HG03095 (cell line): ENCODE results near the gene PI4KA.
"Not testable (repeated sequence)": the region's sequence is repeated elsewhere in the genome, so short reads cannot be mapped to it uniquely, and the experiment has no call there.

Source experiments
- ATAC-seq: cut with Tn5 transposase; IDR thresholded peaks from one replicate; pipeline ENCODE4 v1.9.1; 2021; ENCODE audit warnings: moderate library complexity; ENCODE audit not compliant: unreplicated experiment

PI4KA gene

GRCh38 chr22:20858615-20859416 lies at the start of gene PI4KA, which contains the start of gene SNAP29:
Gene PI4KA (minus strand): TSS chr22:20858811. CDS start chr22:20858725, 86 bp downstream.
Gene SNAP29 (plus strand): TSS chr22:20859007. CDS start chr22:20859111, 104 bp downstream.
- peak; percentile 75 for ATAC-seq

- no peak for ATAC-seq
Measured at GRCh38 chr22:20906387-20906767, 47.8 kb upstream of the PI4KA start.

DNA sequence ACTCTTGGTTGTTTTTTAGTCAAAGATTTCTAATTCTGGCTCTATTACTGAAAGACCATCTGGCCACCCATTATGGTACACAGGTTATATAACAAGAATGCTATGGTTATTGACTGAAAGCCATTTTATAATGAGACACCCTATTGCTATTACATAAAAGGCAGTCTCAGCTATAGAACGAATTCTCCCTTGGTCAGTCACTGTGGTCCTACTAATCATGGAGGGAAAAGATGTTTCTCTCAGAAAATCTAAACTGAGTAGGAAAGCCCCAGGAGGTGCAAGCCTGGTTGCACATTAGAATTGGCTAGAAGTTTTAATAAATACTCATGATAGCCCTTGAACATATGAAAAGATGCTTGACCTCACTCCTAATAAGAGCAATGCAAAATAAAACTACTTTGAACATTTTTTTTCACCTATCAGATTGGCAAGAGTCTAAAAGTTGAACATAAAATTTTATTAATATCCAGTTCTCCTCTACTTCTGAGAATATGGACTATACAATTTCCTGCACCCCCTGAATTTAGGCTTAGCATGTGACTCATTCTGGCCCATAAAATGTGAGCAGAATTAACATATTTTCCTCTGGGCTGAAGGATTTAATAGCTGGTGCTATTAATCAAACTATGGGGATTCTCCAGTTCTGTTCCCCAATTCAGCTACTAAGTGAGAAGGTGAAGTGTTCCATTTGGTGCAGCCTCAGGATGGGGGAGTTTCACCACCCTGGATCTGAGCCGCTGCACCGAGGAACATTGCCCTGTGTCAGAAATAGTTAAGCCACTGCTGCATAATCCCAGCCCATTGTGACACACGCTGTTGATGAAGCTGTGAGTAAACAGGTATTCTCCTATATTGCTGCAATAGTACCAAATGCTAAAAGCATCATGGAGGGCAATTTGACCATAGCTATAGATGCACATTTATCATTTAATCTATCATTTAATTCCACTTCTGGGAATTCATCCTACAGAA lies 47.1 kb upstream of the PI4KA start:
- no peak for ATAC-seq

DNA sequence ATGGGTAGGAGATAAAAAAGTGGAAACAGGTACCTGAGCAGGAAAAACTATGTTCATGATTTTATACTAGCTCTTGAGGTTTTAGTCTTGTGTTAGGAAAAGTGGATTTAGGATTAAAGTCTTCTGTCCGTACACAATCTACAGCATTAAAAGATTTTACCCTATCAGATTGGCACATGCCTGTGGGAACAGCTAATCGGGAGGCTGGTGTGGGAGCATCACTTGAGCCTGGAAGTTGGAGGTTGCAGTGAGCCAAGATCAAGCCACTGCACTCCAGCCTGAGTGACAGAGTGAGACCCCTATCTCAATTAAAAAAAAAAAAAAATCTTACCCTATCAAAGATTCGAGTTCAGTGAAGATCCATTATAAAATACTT lies 46.4 kb upstream of the PI4KA start:
- no peak for ATAC-seq

DNA sequence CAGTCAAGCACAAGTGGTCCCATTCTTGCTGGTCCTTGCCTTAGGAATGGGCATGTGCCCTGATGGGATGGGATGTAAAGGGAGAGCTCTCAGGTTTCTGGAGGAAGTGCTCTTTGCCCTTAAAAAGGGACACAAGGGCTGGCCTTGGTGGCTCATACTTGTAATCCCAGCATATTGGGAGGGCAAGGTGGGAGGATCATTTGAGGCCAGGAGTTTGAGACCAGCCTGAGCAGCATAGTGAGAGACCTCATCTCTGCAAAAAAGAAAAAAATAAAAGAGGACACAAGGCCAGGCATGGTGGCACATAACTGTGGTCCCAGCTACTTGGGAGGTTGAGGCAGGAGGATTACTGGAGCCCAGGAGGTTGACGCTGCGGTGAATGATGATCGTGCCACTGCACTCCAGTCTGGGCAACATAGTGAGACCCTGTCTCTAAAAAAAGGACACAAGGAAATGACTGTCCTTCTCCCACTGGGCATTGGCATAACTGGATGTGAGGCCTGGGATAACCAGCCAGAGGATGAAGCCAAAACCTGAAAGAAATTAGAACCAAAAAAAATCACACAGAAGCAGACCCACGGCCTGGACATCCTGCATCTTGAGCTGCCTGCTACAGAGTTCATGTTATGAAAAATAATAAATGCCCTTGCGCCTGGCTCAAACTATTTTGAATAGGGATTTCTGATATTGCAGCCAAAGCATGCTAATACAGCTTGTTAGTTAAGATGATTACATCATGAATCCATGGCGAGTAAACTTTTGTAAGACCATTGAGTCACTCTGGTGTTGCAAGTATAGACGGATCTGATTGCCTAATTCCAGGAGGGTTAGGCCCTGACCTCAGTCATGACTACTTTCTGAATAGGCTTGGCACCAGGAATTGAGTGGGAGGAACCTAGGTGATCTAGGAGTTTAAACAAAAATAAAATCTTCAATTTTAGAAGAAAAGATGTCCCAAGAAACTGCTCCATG lies 45.7 kb upstream of the PI4KA start:
- no peak for ATAC-seq

- no peak for ATAC-seq
Measured at GRCh38 chr22:20903093-20903492, 44.5 kb upstream of the PI4KA start.

DNA sequence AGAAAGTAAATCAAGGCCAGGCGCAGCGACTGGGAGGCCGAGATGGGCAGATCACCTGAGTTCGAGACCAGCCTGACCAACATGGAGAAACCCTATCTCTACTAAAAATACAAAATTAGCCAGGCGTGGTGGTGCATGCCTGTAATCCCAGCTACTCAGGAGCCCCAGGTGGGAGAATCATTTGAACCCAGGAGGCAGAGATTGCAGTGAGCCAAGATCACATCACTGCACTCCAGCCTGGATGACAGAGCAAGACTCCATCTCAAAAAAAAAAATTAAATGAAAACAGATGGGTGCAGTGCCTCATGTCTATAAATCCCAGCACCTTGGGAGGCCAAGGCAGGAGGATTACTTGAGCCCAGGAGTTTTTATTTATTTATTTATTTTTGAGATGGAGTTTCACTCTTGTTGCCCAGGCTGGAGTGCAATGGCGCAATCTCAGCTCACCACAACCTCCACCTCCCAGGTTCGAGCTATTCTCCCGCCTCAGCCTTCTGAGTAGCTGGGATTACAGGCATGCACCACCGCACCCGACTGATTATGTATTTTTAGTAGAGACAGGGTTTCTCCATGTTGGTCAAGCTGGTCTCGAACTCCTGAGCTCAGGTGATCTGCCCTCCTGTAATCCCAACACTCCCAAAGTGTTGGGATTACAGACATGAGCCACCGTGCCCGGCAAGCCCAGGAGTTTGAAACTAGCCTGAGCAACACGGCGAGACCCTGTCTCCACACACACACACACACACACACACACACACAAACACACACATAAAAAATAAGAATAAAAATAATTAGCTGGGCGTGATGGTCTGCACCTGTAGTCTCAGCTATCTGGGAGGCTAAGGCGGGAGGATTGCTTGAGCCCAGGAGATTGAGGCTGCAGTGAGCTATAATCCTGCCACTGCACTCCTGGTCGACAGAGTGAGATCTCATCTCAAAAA lies 42.8 kb upstream of the PI4KA start:
- ATAC-seq = not testable (repeated sequence)

DNA sequence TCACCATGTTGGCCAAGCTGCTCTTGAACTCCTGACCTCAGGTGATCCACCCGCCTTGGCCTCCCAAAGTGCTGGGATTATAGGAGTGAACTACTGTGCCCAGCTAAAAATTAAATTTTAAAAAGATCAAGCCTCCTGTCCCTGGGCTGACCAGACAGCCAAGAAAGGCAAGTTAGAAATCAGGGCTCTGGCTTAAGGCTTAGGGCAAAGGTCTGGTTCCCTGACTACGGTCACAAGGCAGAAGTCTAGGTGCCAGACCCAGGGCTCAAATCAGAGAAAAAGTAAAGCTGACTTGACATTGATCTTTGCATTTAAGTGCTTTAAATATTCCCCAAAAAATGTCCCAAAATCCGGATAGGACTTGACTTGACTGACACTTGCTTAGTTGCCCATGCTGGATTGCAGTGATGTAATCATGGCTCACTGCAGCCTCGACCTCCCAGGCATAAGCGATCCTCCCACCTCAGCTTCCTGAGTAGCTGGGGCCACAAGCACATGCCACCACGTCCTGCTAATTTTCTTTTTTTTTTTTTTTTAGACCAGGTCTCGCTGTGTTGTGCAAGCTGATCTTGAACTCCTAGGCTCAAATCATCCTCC lies 41.3 kb upstream of the PI4KA start:
- ATAC-seq = no peak

DNA sequence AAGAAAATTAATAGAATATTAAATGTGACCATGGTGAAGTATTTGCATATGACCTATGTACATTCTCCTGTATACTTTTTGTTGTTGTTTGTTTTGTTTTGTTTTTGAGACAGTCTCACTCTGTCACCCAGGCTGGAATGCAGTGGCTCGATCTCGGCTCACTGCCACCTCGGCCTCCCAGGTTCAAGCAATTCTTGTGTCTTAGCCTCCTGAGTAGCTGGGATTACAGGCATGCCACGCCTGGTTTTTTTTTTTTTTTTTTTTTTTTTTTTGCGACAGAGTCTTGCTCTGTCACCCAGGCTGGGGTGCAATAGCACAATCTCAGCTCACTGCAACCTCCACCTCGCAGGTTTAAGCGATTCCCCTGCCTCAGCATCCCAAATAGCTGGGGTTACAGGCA lies 39.1 kb upstream of the PI4KA start:
- not testable (repeated sequence) for ATAC-seq

GRCh38 chr22:20890975-20891374 lies 32.4 kb upstream of the PI4KA start:
- ATAC-seq = no peak

DNA sequence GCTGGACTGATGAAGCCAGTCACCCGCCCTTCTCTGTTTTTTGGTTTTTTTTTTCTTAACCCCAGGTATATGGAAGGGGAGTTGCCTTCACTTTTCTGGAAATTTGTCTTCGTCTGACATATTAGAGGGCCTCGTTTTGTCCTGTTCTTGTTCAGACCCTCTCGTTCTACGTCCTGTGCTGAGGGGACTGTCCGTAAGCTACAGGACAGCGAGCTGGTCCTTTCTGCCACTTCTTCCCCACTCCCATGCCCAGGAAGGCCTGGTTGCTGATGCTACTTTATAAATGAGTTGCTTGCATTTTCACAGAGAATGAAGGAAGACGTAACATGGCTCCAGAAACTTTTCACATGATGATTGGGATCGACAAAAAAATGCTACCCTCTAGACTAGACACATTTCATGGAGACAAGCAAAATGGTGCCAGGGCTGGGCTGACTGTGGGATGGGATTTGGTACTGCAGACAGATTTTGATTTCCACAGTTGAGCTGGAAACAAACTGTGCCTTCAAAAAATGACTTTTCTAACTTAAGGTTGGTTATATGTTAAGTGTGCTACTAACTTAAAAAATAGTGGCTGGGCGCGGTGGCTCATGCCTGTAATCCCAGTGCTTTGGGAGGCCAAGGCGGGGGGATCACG lies 31.4 kb upstream of the PI4KA start:
- ATAC-seq = no peak

DNA sequence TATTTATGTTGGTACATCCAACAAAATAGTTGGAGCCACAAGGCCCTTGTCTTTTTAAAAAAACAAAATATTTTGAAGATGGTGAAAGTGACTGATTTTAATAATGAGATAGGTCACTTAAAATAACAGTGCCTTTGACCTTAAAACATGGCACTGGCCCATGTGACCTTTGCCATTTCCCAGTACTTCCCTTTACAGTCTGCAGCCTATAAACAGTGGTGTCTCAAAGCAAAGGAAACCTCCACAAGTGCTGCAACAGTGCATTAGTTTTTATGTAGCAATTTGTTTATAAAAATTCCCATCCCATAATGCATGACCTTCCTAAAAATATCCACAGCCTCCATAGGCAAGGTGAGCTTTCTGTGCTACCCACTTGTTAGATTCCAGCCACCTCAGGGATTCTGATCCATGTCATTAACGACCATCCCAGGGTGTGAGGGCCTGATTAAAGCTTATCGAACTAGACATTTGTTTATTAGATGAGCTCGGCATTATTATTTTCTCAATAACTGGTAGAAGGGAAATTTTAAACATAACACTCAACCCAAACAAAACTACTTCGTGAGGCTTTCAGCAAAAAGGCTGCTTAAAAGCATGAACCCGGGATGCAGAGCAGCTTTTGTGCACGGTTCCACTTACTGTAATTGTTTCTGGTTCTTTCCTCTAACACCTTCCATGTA lies 30.6 kb upstream of the PI4KA start:
- ATAC-seq = no peak

DNA sequence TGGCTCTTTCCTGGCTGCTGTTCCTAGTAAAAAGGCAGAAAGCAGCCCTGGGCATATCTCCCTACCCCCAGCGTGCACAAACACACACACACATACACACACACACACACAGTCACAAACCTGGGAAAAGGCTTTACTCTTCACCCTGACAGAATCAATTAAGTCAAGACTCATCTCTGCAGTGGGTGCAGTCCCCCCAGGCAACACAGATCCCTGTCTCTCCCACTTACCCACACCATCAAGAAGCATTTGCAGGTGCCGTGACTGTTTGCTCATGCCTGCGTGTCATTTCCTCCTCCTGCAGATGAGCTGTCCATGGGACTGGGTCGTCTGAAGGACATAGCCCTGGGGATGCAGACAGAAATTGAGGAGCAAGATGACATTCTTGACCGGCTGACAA lies 28.8 kb upstream of the PI4KA start:
- ATAC-seq = no peak

DNA sequence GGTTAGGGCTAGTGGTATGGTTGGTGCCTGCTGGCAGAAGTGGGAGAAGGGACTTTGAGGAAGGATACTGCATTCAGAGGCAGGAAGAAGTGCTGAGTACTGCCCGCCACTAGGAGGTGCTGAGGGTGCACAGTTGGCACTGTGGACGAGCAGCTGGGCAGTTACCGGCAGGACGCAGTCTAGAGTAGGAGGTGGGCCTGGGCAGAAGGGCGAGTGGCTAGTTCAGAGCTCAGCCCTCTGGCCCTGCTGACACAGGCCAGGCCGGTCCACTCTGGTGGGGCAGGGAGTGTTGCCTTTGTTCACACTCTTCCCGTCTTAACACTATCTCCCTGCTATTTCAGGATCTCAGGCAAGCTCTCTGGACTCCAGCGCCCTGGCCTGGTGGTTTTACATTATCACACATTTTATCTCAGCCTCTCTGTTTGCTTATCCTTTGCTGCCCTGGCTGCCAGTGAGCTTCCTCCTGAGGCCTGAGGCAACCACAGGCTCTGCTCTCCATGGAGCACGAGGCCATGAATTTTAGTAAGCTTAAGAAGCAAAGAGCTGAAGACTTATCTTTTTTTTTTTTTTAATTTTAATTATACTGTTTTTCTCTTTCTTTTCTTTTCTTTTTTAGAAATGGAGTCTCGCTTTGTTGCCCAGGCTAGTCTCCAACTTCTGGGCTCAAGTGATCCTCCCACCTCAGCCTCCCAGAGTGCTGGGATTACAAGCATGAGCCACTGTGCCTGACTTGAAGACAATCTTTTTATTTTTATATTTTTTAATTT lies 27.1 kb upstream of the PI4KA start:
- no peak for ATAC-seq

GRCh38 chr22:20885017-20885556 lies 26.5 kb upstream of the PI4KA start:
- no peak for ATAC-seq

GRCh38 chr22:20884454-20884853 lies 25.8 kb upstream of the PI4KA start:
- ATAC-seq = no peak

- ATAC-seq = no peak
Measured at GRCh38 chr22:20882855-20883254, 24.2 kb upstream of the PI4KA start.
